HG03139 (cell line): ENCODE measurements around the gene TMEM270.
"Not testable (repeated sequence)": the region's sequence is repeated elsewhere in the genome, so short reads cannot be mapped to it uniquely, and the experiment has no call there.

Source experiments
- ATAC-seq: cut with Tn5 transposase; IDR thresholded peaks from one replicate; pipeline ENCODE4 v1.9.1; 2021; ENCODE audit not compliant: unreplicated experiment

The TMEM270 gene

GRCh38 chr7:73831834-73832651 lies 28.9 kb upstream of the TMEM270 start:
- ATAC-seq = no peak

- no peak for ATAC-seq
Observed at GRCh38 chr7:73832806-73833205, 28.2 kb upstream of the TMEM270 start.

- no peak for ATAC-seq
Observed at GRCh38 chr7:73833251-73833919, 27.6 kb upstream of the TMEM270 start.

- ATAC-seq = no peak
Observed at GRCh38 chr7:73834626-73835191, 26.2 kb upstream of the TMEM270 start.

- not testable (repeated sequence) for ATAC-seq
Observed at GRCh38 chr7:73837167-73837566, 23.8 kb upstream of the TMEM270 start.

GRCh38 chr7:73838642-73839041 lies 22.3 kb upstream of the TMEM270 start:
- ATAC-seq = no peak

- no peak for ATAC-seq
Observed at GRCh38 chr7:73839290-73839689, 21.7 kb upstream of the TMEM270 start.

- ATAC-seq = no peak
Observed at GRCh38 chr7:73839743-73840714, 20.9 kb upstream of the TMEM270 start.

- ATAC-seq = no peak
Observed at GRCh38 chr7:73840715-73841379, 20.1 kb upstream of the TMEM270 start.

- ATAC-seq = no peak
Observed at GRCh38 chr7:73841689-73842066, 19.3 kb upstream of the TMEM270 start.

- ATAC-seq = peak; percentile 90
Observed at GRCh38 chr7:73842067-73842976, 18.6 kb upstream of the TMEM270 start, which contains the start of gene METTL27. Gene METTL27 (minus strand): TSS chr7:73842516. CDS start chr7:73842140, 376 bp downstream.

GRCh38 chr7:73844131-73844547 lies 16.8 kb upstream of the TMEM270 start:
- no peak for ATAC-seq

GRCh38 chr7:73844848-73845460 lies 16.0 kb upstream of the TMEM270 start:
- ATAC-seq = no peak

GRCh38 chr7:73845701-73846195 lies 15.2 kb upstream of the TMEM270 start:
- ATAC-seq = not testable (repeated sequence)

- ATAC-seq = no peak
Observed at GRCh38 chr7:73847941-73848723, 12.8 kb upstream of the TMEM270 start.

- no peak for ATAC-seq
Observed at GRCh38 chr7:73850781-73851207, 10.2 kb upstream of the TMEM270 start.

GRCh38 chr7:73851410-73852338 lies 9.3 kb upstream of the TMEM270 start:
- no peak for ATAC-seq
